ENCODE measurements around the gene POFUT2. TPM values are rescaled to one million over a fixed set of nuclear protein-coding genes. Genes with fewer than 3 reads are reported as not detected.

The POFUT2 gene
- total RNA-seq, 2 experiments from 2014 or later = 17.0 to 20.5 TPM

DNA sequence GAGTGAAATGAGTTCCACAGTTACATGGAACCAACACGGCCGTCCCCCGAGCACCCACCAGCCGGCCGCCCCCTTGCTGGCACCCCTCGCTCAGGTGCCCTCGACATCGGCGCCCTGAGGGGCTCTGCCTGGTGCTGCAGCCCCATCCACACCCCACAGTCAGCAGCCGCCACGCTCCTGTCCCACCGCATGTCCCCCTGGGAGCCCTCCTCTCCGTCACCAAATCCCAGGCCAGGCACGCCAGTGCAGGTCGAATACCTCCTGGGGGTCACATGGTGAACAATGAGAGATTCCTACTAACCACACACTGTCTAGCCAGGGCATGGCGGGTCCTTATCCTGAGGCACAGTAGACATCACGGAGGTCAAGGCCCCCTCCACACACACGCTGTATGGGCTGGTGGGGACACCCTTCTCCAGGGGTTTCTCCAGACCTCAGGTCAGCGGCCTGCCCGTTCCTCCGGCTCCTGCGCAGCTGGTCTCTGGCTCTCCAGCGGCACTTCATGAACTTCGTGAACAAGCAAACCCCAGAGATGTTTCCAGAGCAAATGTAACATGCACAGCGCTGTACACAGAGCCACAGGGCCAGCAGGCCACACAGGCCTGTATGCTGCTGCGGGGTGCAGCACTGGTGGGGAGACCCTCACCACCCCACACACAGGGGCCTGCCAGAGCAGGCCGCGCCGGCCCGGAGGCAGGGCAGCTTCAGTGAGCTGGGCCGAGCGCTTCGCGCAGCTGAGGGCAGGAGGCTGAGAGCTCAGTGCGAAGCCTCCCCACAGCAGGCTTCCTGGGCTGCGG is 21.8 kb downstream of the POFUT2 start:
- Histone ChIP-seq H3K9me2 (ENCODE audit: insufficient read depth, low read length) (no peaks in the 10 kb centered on the region), H2AFZ (ENCODE audit: low read length) (no peak overlapping the region), H3K4me2 (ENCODE audit: low read length) (no peak overlapping the region), H3K27ac (ENCODE audit: low read depth, low read length, poor library complexity, severe bottlenecking) (no peak overlapping the region), H4K20me1 (ENCODE audit: insufficient read depth, low read length) (no peaks in the 10 kb centered on the region), H3K4me1 (ENCODE audit: insufficient read depth, low read length, poor library complexity, severe bottlenecking) (no peaks in the 10 kb centered on the region), H3K9me3 (ENCODE audit: low read length) (no peaks in the 10 kb centered on the region), H3K36me3 (ENCODE audit: insufficient read depth, low read length) (peaks cover 24% of the 10 kb centered on the region), H3K4me3 (ENCODE audit: low read depth, low read length, poor library complexity, severe bottlenecking) (no peak overlapping the region), H3K79me2 (ENCODE audit: insufficient read depth, low read depth, low read length) (no peaks in the 10 kb centered on the region)
- no TSS peak for BruUV-seq (replicated peaks)
- intact Hi-C loops (cut with micrococcal nuclease; ENCODE audit: unreplicated experiment) = no loop called here
- TF ChIP-seq, protein P1, sequence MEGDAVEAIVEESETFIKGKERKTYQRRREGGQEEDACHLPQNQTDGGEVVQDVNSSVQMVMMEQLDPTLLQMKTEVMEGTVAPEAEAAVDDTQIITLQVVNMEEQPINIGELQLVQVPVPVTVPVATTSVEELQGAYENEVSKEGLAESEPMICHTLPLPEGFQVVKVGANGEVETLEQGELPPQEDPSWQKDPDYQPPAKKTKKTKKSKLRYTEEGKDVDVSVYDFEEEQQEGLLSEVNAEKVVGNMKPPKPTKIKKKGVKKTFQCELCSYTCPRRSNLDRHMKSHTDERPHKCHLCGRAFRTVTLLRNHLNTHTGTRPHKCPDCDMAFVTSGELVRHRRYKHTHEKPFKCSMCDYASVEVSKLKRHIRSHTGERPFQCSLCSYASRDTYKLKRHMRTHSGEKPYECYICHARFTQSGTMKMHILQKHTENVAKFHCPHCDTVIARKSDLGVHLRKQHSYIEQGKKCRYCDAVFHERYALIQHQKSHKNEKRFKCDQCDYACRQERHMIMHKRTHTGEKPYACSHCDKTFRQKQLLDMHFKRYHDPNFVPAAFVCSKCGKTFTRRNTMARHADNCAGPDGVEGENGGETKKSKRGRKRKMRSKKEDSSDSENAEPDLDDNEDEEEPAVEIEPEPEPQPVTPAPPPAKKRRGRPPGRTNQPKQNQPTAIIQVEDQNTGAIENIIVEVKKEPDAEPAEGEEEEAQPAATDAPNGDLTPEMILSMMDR (conservative IDR thresholded peaks at IDR 0.05; ENCODE audit: low read length) = no peak
- TF ChIP-seq EZH2phosphoT487 (IDR thresholded peaks at IDR 0.05; ENCODE audit: borderline replicate concordance, low read depth, low read length) = no peak
- ChIA-PET POLR2A (no interaction called here), CTCF (ENCODE audit: unreplicated experiment) (no interaction called here)
- DNase-seq (ENCODE audit: low spot score) = no peak

DNA sequence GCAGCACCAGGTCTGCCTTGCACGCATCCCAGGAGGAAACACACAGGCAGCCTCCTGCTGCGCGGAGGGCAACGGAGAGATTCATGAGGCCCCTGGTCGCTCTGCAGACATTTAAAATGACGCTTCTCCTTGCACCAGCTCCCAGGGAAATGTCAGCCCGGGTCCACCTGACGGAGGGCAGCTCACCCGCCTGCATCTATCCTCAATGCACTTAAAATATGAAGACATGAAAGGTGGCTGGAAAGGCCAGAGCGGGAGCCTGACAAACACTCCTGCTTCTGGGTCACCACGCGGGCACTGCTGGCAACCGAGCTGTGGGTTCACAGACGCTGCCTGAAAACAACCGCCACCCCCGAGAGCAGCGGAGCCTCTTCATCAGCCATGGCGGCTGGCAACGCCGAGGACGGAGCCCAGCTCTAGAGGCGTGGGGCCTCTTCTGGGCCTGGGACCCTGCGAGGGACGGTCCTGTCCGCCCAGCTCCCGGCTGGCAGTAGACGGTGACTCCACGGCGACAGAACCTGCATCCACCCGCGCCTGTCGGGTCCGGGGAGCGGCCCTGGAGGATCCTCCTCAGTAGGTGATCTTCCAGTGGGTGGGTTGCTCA is 22.7 kb downstream of the POFUT2 start:
- Histone ChIP-seq H3K4me1 (ENCODE audit: insufficient read depth, low read length, poor library complexity, severe bottlenecking) (no peaks in the 10 kb centered on the region), H3K79me2 (ENCODE audit: insufficient read depth, low read depth, low read length) (no peaks in the 10 kb centered on the region), H3K27ac (ENCODE audit: low read depth, low read length, poor library complexity, severe bottlenecking) (no peak overlapping the region), H3K4me2 (ENCODE audit: low read length) (no peak overlapping the region), H3K4me3 (ENCODE audit: low read depth, low read length, poor library complexity, severe bottlenecking) (no peak overlapping the region), H3K9me3 (ENCODE audit: low read length) (no peaks in the 10 kb centered on the region), H2AFZ (ENCODE audit: low read length) (no peak overlapping the region), H4K20me1 (ENCODE audit: insufficient read depth, low read length) (no peaks in the 10 kb centered on the region), H3K36me3 (ENCODE audit: insufficient read depth, low read length) (peaks cover 15% of the 10 kb centered on the region), H3K9me2 (ENCODE audit: insufficient read depth, low read length) (no peaks in the 10 kb centered on the region)
- ChIA-PET CTCF (ENCODE audit: unreplicated experiment) (no interaction called here), POLR2A (no interaction called here)
- DNase-seq (ENCODE audit: low spot score) = no peak
- no peak for TF ChIP-seq EZH2phosphoT487 (IDR thresholded peaks at IDR 0.05; ENCODE audit: borderline replicate concordance, low read depth, low read length)
- TF ChIP-seq, protein P1 (conservative IDR thresholded peaks at IDR 0.05; ENCODE audit: low read length) = no peak
- intact Hi-C loops (cut with micrococcal nuclease; ENCODE audit: unreplicated experiment) = no loop called here
- BruUV-seq (replicated peaks) = no TSS peak
